Neuronal stem cell (in vitro differentiated cells): ENCODE data around the gene CYP4F11. TPM values are rescaled to one million over a fixed set of nuclear protein-coding genes. Genes with fewer than 3 reads are reported as not detected.

Source experiments
- DNase-seq: peaks from one replicate; pipeline ENCODE4 v3.0.0-alpha.2; 2013; ENCODE audit warnings: low spot score
- H2AFZ ChIP-seq: one replicate; pipeline ENCODE4 v1.6.1; 2013; ENCODE audit warnings: mild to moderate bottlenecking, low read length, inconsistent platforms
- H2AK5ac ChIP-seq: 2 replicates; pipeline ENCODE4 v1.6.1; 2013; ENCODE audit warnings: low read depth, mild to moderate bottlenecking, inconsistent platforms, low read length, moderate library complexity, mixed read lengths
- H2BK120ac ChIP-seq: 2 replicates; pipeline ENCODE4 v1.6.1; 2013; ENCODE audit warnings: low read depth, mild to moderate bottlenecking, inconsistent platforms, low read length, moderate library complexity, mixed read lengths
- H2BK12ac ChIP-seq: one replicate; pipeline ENCODE4 v1.6.1; 2013; ENCODE audit warnings: low read length, inconsistent platforms
- H2BK15ac ChIP-seq: 2 replicates; pipeline ENCODE4 v1.6.1; 2013; ENCODE audit warnings: mild to moderate bottlenecking, low read length, inconsistent platforms, mixed read lengths
- H2BK5ac ChIP-seq: one replicate; pipeline ENCODE4 v1.6.1; 2013; ENCODE audit warnings: inconsistent platforms, mild to moderate bottlenecking, low read length, moderate library complexity
- H3K14ac ChIP-seq: one replicate; pipeline ENCODE4 v1.6.1; 2013; ENCODE audit warnings: low read length, inconsistent platforms
- H3K18ac ChIP-seq: 2 replicates; pipeline ENCODE4 v1.6.1; 2013; ENCODE audit warnings: low read length, inconsistent platforms
- H3K23ac ChIP-seq: 2 replicates; pipeline ENCODE4 v1.6.1; 2013; ENCODE audit warnings: low read depth, mild to moderate bottlenecking, mixed read lengths, low read length, inconsistent platforms; ENCODE audit not compliant: poor library complexity
- H3K27ac ChIP-seq: replicated peaks from 3 replicates; pipeline ENCODE4 v1.5.1; 2013; ENCODE audit warnings: low read length, inconsistent platforms
- H3K27me3 ChIP-seq, 3 experiments: 2 replicates each; pipeline ENCODE4 v1.6.1; 2013; ENCODE audit warnings: low read length in 3 of 3, mild to moderate bottlenecking in 2 of 3, inconsistent platforms in 1 of 3, low read depth in 1 of 3, mixed read lengths in 1 of 3, moderate library complexity in 1 of 3; ENCODE audit not compliant: control insufficient read depth in 3 of 3, insufficient read depth in 3 of 3
- H3K36me3 ChIP-seq, 2 donors: replicated peaks in 1 of 2; 2 replicates each; pipeline ENCODE4 v1.6.1; 2013; ENCODE audit warnings: low read length in 2 of 2; ENCODE audit not compliant: control insufficient read depth in 2 of 2, insufficient read depth in 2 of 2
- H3K4ac ChIP-seq: 2 replicates; pipeline ENCODE4 v1.6.1; 2013; ENCODE audit warnings: inconsistent platforms, mild to moderate bottlenecking, low read length, moderate library complexity
- H3K4me1 ChIP-seq, 2 donors: 1 replicate in 1 of 2; 2 replicates in 1 of 2; pipeline ENCODE4 v1.6.1; 2013; ENCODE audit warnings: low read length in 2 of 2, low read depth in 1 of 2; ENCODE audit not compliant: control insufficient read depth in 2 of 2, insufficient read depth in 1 of 2
- H3K4me2 ChIP-seq: one replicate; pipeline ENCODE4 v1.6.1; 2013; ENCODE audit warnings: mild to moderate bottlenecking, low read length, inconsistent platforms; ENCODE audit not compliant: insufficient read depth, poor library complexity, severe bottlenecking
- H3K4me3 ChIP-seq, 2 donors: 2 replicates each; pipeline ENCODE4 v1.5.1; 2013; ENCODE audit warnings: low read length in 2 of 2, mild to moderate bottlenecking in 2 of 2, inconsistent platforms in 1 of 2, moderate library complexity in 1 of 2
- H3K79me1 ChIP-seq: one replicate; pipeline ENCODE4 v1.6.1; 2013; ENCODE audit warnings: low read depth, mild to moderate bottlenecking, inconsistent platforms, low read length, moderate library complexity
- H3K9ac ChIP-seq: one replicate; pipeline ENCODE4 v1.6.1; 2013; ENCODE audit warnings: mild to moderate bottlenecking, low read depth, low read length, inconsistent platforms; ENCODE audit not compliant: poor library complexity
- H3K9me3 ChIP-seq, 2 donors: replicated peaks in 1 of 2; 2 replicates each; pipeline versions ENCODE3 to v1.6.1; 2013; ENCODE audit warnings: low read length in 2 of 2, mild to moderate bottlenecking in 2 of 2, inconsistent platforms in 1 of 2, low read depth in 1 of 2, mixed read lengths in 1 of 2, moderate library complexity in 1 of 2; ENCODE audit not compliant: control insufficient read depth in 2 of 2, insufficient read depth in 1 of 2
- H4K8ac ChIP-seq: one replicate; pipeline ENCODE4 v1.6.1; 2013; ENCODE audit warnings: low read depth, mild to moderate bottlenecking, inconsistent platforms, low read length, moderate library complexity
- H4K91ac ChIP-seq: one replicate; pipeline ENCODE4 v1.6.1; 2013; ENCODE audit warnings: low read length, low read depth, mild to moderate bottlenecking, inconsistent platforms; ENCODE audit not compliant: poor library complexity
- WGBS, 2 donors: extraction: QIAGEN DNeasy Blood & Tissue Kit; methylation state at CpG; one replicate each; pipeline ENCODE4 v1.1.7; 2013; ENCODE audit warnings: missing lambda C conversion rate in 2 of 2, mixed read lengths in 1 of 2; ENCODE audit not compliant: insufficient read length in 2 of 2, insufficient replicate concordance in 1 of 2; ENCODE audit errors: extremely low coverage in 2 of 2; 5-methylcytosine and 5-hydroxymethylcytosine counted together
- polyA plus RNA-seq, 2 experiments: library from polyadenylated mRNA; stranded (reverse); fragments of 200-250 nt; gene quantifications; one replicate each; pipeline ENCODE4 v1.2.3, GENCODE V29; 2013

The CYP4F11 gene
- polyA plus RNA-seq (2013, experiment 1 of 2), result not detected
- not detected for polyA plus RNA-seq (2013, experiment 2 of 2)

GRCh38 chr19:15934332-15935078, at the start of gene CYP4F11:
TSS of gene CYP4F11 (minus strand) at chr19:15934529. CDS start at chr19:15934408, 121 bp downstream.
- Histone ChIP-seq H3K9ac (no peak within 1 kb of the TSS), H3K9me3 (peaks cover 3 to 31% of the 10 kb centered on the region in 2 donors), H3K36me3 (no peaks in the 10 kb centered on the region), H3K27me3 (peaks cover 0 to 14% (median 0%) of the 10 kb centered on the region in 3 experiments), H3K4me1 (no peaks in the 10 kb centered on the region), H3K4me3 (peak within 1 kb of the TSS in 1 of 2 donors; percentile 34), H3K4ac (no peak within 1 kb of the TSS), H3K23ac (peak within 1 kb of the TSS; percentile 2), H3K79me1 (no peaks in the 10 kb centered on the region), H4K8ac (no peak within 1 kb of the TSS), H2BK5ac (no peak within 1 kb of the TSS), H2AK5ac (no peak within 1 kb of the TSS), H3K14ac (no peak within 1 kb of the TSS), H2BK12ac (no peak within 1 kb of the TSS), H3K4me2 (no peak within 1 kb of the TSS), H2BK120ac (no peak within 1 kb of the TSS), H3K27ac (no peak within 1 kb of the TSS), H4K91ac (no peak within 1 kb of the TSS), H2AFZ (no peak within 1 kb of the TSS), H3K18ac (no peak within 1 kb of the TSS), H2BK15ac (no peak within 1 kb of the TSS)
- WGBS, 2 donors, result no CpG with 5 or more reads among the region's 10 CpGs
- no peak for DNase-seq

- H3K9me3 ChIP-seq, result peaks cover 4 to 27% of the 10 kb centered on the region in 2 donors
- no peaks in the 10 kb centered on the region for H3K4me1 ChIP-seq
- H3K79me1 ChIP-seq, result no peaks in the 10 kb centered on the region
- no peak overlapping the region for H3K27ac ChIP-seq
- H4K8ac ChIP-seq, result no peak overlapping the region
- no peak overlapping the region for H3K4me2 ChIP-seq
- no peak overlapping the region for H3K14ac ChIP-seq
- no peak overlapping the region for H2AFZ ChIP-seq
- H3K4ac ChIP-seq, result no peak overlapping the region
- H4K91ac ChIP-seq, result no peak overlapping the region
- H2BK12ac ChIP-seq, result no peak overlapping the region
- peak overlapping the region; percentile 25 for H2BK5ac ChIP-seq
- no peak overlapping the region for H3K4me3 ChIP-seq
- no peak overlapping the region for H2AK5ac ChIP-seq
- no peaks in the 10 kb centered on the region for H3K27me3 ChIP-seq
- DNase-seq, result no peak
- no peak overlapping the region for H3K9ac ChIP-seq
- H2BK15ac ChIP-seq, result no peak overlapping the region
- no peak overlapping the region for H3K23ac ChIP-seq
- no peaks in the 10 kb centered on the region for H3K36me3 ChIP-seq
- no peak overlapping the region for H3K18ac ChIP-seq
- H2BK120ac ChIP-seq, result no peak overlapping the region
- WGBS, 2 donors, result no CpG with 5 or more reads among the region's 4 CpGs
Observed at GRCh38 chr19:15979293-15979692, 45.0 kb upstream of the CYP4F11 start.

- Histone ChIP-seq H3K14ac (no peak overlapping the region), H3K9me3 (peaks cover 0 to 26% of the 10 kb centered on the region in 2 donors), H3K23ac (no peak overlapping the region), H3K79me1 (no peaks in the 10 kb centered on the region), H3K18ac (no peak overlapping the region), H3K27me3 (no peaks in the 10 kb centered on the region), H3K4ac (no peak overlapping the region), H2AFZ (no peak overlapping the region), H3K4me3 (no peak overlapping the region), H2BK5ac (no peak overlapping the region), H4K8ac (no peak overlapping the region), H2BK120ac (no peak overlapping the region), H3K4me1 (no peaks in the 10 kb centered on the region), H3K4me2 (no peak overlapping the region), H2AK5ac (no peak overlapping the region), H2BK15ac (no peak overlapping the region), H3K36me3 (no peaks in the 10 kb centered on the region), H4K91ac (no peak overlapping the region), H2BK12ac (no peak overlapping the region), H3K27ac (no peak overlapping the region), H3K9ac (no peak overlapping the region)
- DNase-seq, result no peak
- WGBS, 2 donors, result no CpG with 5 or more reads among the region's 7 CpGs
Observed at GRCh38 chr19:15977690-15978089, 43.4 kb upstream of the CYP4F11 start.

GRCh38 chr19:15976836-15977689, 42.7 kb upstream of the CYP4F11 start:
- H2BK12ac ChIP-seq, result no peak overlapping the region
- H3K18ac ChIP-seq, result no peak overlapping the region
- H4K91ac ChIP-seq, result no peak overlapping the region
- H2AFZ ChIP-seq, result no peak overlapping the region
- no peak for DNase-seq
- no peak overlapping the region for H4K8ac ChIP-seq
- H2BK120ac ChIP-seq, result no peak overlapping the region
- no peak overlapping the region for H2BK15ac ChIP-seq
- no peak overlapping the region for H3K4me3 ChIP-seq
- H3K9me3 ChIP-seq, result peaks cover 0 to 28% of the 10 kb centered on the region in 2 donors
- no peaks in the 10 kb centered on the region for H3K79me1 ChIP-seq
- no peak overlapping the region for H3K4me2 ChIP-seq
- H3K4ac ChIP-seq, result no peak overlapping the region
- H3K14ac ChIP-seq, result no peak overlapping the region
- no peaks in the 10 kb centered on the region for H3K36me3 ChIP-seq
- H2AK5ac ChIP-seq, result no peak overlapping the region
- WGBS, 2 donors, result no CpG with 5 or more reads among the region's 10 CpGs
- no peaks in the 10 kb centered on the region for H3K4me1 ChIP-seq
- H3K9ac ChIP-seq, result no peak overlapping the region
- H3K27ac ChIP-seq, result no peak overlapping the region
- H3K23ac ChIP-seq, result no peak overlapping the region
- no peak overlapping the region for H2BK5ac ChIP-seq
- no peaks in the 10 kb centered on the region for H3K27me3 ChIP-seq
